Duodenal mucosa (tissue), 2 donors: Measurements from ENCODE around the gene CNEP1R1.

Experiments
- H3K27ac ChIP-seq: one replicate; pipeline ENCODE4 v1.7.0; 2013; ENCODE audit warnings: low read depth, low read length
- H3K27me3 ChIP-seq, 2 donors: one replicate each; pipeline ENCODE4 v1.7.0; 2013; ENCODE audit warnings: low read length in 2 of 2, control low read depth in 1 of 2; ENCODE audit not compliant: insufficient read depth in 2 of 2, control insufficient read depth in 1 of 2
- H3K36me3 ChIP-seq, 2 donors: one replicate each; pipeline ENCODE4 v1.7.0; 2013; ENCODE audit warnings: low read length in 2 of 2, control low read depth in 1 of 2; ENCODE audit not compliant: insufficient read depth in 2 of 2, control insufficient read depth in 1 of 2
- H3K4me1 ChIP-seq, 2 donors: one replicate each; pipeline ENCODE4 v1.7.0; 2013; ENCODE audit warnings: low read length in 2 of 2, control low read depth in 1 of 2; ENCODE audit not compliant: insufficient read depth in 2 of 2, control insufficient read depth in 1 of 2
- H3K4me3 ChIP-seq, 2 donors: one replicate each; pipeline ENCODE4 v1.7.0; 2013; ENCODE audit warnings: low read length in 2 of 2, low read depth in 1 of 2
- H3K9ac ChIP-seq, 2 donors: one replicate each; pipeline ENCODE4 v1.7.0; 2013; ENCODE audit warnings: low read length in 2 of 2, low read depth in 1 of 2
- H3K9me3 ChIP-seq, 2 donors: one replicate each; pipeline ENCODE4 v1.7.0; 2013; ENCODE audit warnings: low read length in 2 of 2, control low read depth in 1 of 2; ENCODE audit not compliant: control insufficient read depth in 1 of 2

The CNEP1R1 gene

DNA sequence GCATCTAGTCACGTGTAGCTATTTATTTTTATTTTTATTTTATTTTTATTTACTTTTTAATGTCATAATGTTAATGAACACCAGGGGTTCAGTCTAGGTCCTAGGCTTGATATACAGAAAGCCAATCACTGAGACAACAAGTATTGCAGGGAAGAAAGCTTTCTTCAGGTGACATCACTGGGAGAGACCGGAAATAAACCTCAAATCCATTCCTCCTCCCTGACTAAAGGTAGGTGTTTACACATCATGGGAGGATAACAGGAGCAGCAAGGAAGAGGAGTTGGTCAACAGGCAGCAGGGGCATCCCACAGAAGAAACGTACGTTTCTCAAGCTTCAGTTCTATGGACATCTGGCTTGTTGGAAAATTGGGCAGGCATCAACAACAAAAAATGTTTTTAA lies 31.2 kb downstream of the CNEP1R1 start:
- H3K27ac ChIP-seq, result no peak overlapping the region
- H3K9ac ChIP-seq, result no peak overlapping the region
- no peaks in the 10 kb centered on the region for H3K4me1 ChIP-seq
- H3K27me3 ChIP-seq, result no peaks in the 10 kb centered on the region
- H3K36me3 ChIP-seq, result no peaks in the 10 kb centered on the region
- peaks cover 0 to 7% of the 10 kb centered on the region in 2 donors for H3K9me3 ChIP-seq
- H3K4me3 ChIP-seq, result no peak overlapping the region

DNA sequence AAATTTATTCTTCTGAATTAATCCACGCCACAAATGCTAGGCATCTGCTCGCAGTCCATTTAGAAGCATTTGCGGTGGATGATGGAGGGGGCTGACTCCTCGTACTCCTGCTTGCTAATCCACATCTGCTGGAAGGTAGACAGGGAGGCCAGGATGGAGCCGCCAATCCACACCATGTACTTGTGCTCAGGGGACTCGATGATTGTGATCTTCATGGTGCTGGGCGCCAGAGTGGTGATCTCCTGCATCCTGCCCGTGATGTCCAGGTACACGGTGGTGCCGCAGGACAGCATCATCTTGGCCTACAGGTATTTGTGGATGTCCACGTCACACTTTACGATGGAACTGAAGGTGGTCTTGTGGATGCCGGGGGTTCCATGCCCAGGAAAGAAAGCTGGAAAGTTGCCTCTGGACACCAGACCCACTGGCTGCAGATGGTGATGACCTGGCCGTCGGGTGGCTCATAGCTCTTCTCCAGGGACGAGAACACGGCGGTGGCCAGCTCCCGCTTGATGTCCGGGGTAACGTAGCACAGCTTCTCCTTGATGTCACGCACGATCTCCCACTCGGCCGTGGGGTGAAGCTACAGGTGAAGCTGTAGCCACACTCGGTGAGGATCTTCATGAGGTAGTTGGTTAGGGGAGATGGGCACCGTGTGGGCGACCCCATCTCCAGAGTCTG lies 33.2 kb downstream of the CNEP1R1 start:
- Histone ChIP-seq H3K9ac (no peak overlapping the region), H3K4me1 (no peaks in the 10 kb centered on the region), H3K4me3 (no peak overlapping the region), H3K27ac (no peak overlapping the region), H3K9me3 (peaks cover 0 to 7% of the 10 kb centered on the region in 2 donors), H3K27me3 (no peaks in the 10 kb centered on the region), H3K36me3 (no peaks in the 10 kb centered on the region)

DNA sequence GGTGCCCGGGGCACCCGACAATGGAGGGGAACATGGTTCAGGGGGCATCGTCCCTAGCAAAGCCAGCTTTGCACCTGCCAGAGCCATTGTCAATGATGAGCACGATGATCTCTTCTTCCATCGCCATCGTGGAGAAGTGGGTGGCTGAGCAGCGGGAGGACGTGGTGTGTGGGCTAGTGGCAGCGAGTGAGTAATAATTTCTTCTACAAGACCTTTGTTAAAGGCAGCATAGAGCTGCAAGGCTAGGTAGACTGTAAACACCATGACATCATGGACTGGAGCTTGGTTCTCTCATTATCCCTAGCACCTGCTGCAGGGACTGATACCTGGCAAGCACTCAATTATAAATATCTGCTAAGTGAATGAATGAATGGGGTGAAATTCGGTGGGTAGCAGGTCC lies 34.1 kb downstream of the CNEP1R1 start:
- Histone ChIP-seq H3K27me3 (no peaks in the 10 kb centered on the region), H3K4me3 (no peak overlapping the region), H3K4me1 (no peaks in the 10 kb centered on the region), H3K27ac (no peak overlapping the region), H3K9ac (no peak overlapping the region), H3K9me3 (peaks cover 0 to 7% of the 10 kb centered on the region in 2 donors), H3K36me3 (no peaks in the 10 kb centered on the region)

DNA sequence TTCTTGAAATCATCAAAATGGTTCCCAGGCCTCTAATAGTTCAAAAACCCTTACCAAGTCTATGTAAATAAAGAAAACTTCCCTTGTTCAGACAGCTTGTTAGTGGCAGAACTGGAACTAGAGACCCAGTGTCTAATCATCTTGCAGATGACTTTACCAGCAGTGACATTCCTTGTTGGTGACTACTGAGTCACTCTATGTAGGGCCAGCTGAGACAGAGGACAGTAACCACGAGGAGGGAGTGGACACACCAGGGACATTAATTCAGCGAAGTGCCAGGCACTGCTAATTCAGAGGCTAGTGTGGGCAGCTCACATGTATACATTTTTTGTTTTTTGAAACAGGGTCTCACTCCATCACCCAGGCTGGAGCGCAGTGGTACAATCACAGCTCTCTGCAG lies 34.6 kb downstream of the CNEP1R1 start:
- Histone ChIP-seq H3K36me3 (no peaks in the 10 kb centered on the region), H3K4me3 (no peak overlapping the region), H3K27me3 (no peaks in the 10 kb centered on the region), H3K27ac (no peak overlapping the region), H3K9ac (no peak overlapping the region), H3K4me1 (no peaks in the 10 kb centered on the region), H3K9me3 (peaks cover 0 to 7% of the 10 kb centered on the region in 2 donors)

DNA sequence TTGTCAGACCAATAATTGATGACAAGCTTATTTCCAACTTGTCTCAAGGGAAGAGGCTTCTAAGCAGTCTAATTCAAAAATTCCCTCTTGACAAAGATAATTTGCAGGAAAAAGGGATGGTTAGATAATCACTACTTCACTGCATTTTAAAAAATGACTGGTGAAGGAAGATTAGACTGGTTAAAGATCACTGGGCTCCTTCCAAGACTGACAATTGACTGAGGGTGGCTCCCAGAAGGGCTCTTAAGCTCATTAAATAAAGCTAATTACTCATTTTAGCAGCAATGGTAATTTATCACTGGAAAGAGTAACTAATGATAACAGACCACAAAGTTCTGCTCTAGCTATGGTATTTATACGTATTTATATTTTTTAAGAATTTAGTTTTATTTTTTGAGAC lies 36.3 kb downstream of the CNEP1R1 start:
- Histone ChIP-seq H3K27ac (no peak overlapping the region), H3K36me3 (no peaks in the 10 kb centered on the region), H3K9me3 (peaks cover 0 to 5% of the 10 kb centered on the region in 2 donors), H3K4me1 (peaks cover 0 to 3% of the 10 kb centered on the region in 2 donors), H3K27me3 (no peaks in the 10 kb centered on the region), H3K9ac (no peak overlapping the region), H3K4me3 (no peak overlapping the region)

DNA sequence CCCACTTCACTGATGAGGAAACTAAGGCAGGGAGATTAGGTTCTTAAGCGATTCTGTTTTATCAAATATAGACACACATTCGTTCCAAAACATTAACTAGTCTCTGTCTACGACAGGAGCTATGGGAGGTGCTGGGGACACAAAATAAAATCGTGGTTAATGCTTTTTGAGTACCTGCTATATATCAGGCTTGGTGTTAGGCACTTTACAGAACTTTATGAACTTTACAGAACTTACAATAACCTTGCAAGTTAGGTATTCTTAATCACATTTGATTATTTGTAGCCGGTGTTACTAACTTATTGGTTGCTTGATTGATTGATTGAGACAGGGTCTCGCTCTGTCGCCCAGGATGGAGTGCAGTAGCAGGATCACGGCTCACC lies 40.2 kb downstream of the CNEP1R1 start:
- H3K36me3 ChIP-seq, result peaks cover 0 to 8% of the 10 kb centered on the region in 2 donors
- H3K27ac ChIP-seq, result no peak overlapping the region
- no peaks in the 10 kb centered on the region for H3K27me3 ChIP-seq
- peaks cover 11 to 23% of the 10 kb centered on the region in 2 donors for H3K4me1 ChIP-seq
- H3K9me3 ChIP-seq, result no peaks in the 10 kb centered on the region
- H3K9ac ChIP-seq, result no peak overlapping the region
- peak overlapping the region; percentile 26 to 92 for H3K4me3 ChIP-seq

DNA sequence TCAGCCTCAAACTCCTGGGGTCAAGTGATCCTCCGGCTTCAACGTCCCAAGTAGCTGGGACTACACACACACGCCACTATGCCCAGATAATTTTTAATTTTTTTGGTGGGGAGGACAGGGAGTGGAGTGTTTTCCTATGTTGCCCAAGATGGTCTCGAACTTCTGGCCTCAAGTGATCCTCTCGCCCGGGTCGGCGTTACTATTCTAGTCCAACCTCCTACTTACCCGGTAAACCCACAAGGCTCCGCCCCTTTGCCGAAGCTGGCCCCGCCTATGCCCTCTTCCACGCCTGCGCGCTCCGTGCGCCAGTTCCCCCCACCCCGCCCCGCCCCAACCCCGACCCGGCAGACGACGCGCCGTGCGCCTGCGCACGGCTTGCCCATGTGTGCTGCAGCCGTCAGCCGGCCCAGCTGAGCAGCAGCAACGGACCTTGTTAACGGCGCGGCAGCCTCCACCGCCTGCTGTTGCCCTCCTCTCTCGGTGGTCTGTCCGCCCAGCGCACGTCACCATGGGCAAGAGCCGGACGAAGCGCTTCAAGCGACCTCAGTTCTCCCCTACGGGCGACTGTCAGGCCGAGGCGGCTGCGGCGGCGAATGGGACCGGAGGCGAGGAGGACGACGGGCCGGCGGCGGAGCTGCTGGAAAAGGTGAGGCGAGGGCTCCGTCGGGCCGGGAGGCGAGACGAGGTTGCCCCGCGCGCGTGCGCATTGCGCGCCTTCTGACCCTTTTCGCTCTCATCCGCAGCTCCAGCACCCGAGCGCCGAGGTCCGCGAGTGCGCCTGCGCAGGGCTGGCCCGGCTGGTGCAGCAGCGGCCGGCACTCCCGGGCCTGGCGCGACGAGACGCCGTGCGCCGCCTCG lies 40.8 kb downstream of the CNEP1R1 start, which contains the start of gene HEATR3:
HEATR3 (plus strand) TSS at position 347 of the 858 bp plus-strand sequence; CDS start at position 509, 162 bp downstream.
- Histone ChIP-seq H3K27me3 (no peaks in the 10 kb centered on the region), H3K27ac (peak within 1 kb of the TSS; percentile 90), H3K36me3 (peaks cover 0 to 11% of the 10 kb centered on the region in 2 donors), H3K4me3 (peak within 1 kb of the TSS; percentile 83 to 92), H3K9ac (peak within 1 kb of the TSS; percentile 69 to 93), H3K4me1 (peaks cover 11 to 23% of the 10 kb centered on the region in 2 donors), H3K9me3 (no peaks in the 10 kb centered on the region)

DNA sequence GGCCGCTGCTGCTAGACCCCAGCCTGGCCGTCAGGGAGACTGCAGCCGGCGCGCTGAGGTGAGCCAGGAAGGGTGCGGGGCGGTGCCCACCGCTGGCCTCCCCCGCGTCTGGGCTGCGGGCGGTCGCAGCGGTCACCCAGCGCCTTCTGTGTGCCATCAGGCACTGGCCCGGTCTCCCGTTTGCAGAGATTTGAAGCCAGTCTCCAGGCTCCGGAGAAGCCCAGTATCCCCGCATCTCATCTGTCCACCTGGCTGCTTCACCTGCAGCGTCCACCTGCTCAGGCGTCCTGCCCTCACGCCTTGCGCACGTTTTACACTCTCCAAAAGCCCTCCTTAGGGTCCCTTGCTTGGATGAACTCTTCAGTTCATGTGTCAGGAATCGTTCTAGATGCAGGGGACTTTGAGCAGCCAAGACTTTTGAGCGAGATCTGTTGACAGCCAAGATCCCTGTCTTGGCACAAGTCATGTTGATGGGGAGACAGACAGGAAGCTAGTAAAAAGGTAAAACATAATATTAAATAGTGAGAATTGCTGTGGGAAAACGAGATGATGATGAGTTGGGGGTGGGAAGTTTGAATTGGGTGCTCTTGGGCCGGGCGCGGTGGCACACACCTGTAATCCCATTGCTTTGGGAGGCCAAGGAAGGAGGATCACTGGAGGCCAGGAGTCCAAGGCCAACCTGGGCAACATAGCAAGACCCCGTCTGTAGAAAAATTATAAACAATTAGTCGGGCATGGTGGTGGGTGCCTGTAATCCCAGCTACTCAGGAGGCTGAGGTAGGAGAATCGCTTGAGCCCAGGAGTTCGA lies 41.7 kb downstream of the CNEP1R1 start:
- Histone ChIP-seq H3K27me3 (no peaks in the 10 kb centered on the region), H3K27ac (peak overlapping the region; percentile 90), H3K4me3 (peak overlapping the region; percentile 83 to 92), H3K9ac (peak overlapping the region; percentile 69 to 93), H3K4me1 (peaks cover 11 to 23% of the 10 kb centered on the region in 2 donors), H3K9me3 (no peaks in the 10 kb centered on the region), H3K36me3 (peaks cover 0 to 15% of the 10 kb centered on the region in 2 donors)

DNA sequence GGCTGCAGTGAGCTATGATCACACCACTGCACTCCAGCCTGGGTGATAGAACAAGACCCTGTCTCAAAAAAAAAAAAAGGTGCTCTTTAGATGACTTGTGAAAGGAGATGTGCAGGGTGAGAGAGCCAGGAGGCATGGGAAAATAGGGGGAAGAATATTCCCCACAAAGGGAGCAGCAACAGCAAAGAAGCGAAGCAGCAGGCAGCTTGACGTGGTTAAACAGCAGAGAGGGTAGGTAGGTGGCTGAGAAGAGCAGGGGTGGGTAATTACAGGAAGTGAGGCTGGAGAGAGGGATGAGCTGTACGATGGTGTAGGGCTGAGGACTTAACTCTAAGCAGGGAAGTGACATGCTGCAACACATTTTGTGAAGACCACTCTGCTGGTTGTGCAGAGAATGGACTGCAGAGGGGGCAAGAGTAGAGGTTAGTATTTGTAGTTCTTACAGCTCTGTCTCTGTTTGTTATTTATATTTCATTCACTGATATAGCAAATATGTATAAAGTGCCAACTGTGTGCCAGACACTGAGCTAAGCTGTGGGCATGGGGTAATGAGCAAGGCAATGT lies 42.3 kb downstream of the CNEP1R1 start:
- no peaks in the 10 kb centered on the region for H3K9me3 ChIP-seq
- no peak overlapping the region for H3K9ac ChIP-seq
- peaks cover 11 to 23% of the 10 kb centered on the region in 2 donors for H3K4me1 ChIP-seq
- H3K27me3 ChIP-seq, result no peaks in the 10 kb centered on the region
- no peak overlapping the region for H3K27ac ChIP-seq
- H3K4me3 ChIP-seq, result peak overlapping the region; percentile 6 to 23
- peaks cover 0 to 15% of the 10 kb centered on the region in 2 donors for H3K36me3 ChIP-seq
